ENCODE data around the gene NPDC1.
"Not testable (repeated sequence)": the region's sequence is repeated elsewhere in the genome, so short reads cannot be mapped to it uniquely, and the experiment has no call there.

NPDC1 gene

DNA sequence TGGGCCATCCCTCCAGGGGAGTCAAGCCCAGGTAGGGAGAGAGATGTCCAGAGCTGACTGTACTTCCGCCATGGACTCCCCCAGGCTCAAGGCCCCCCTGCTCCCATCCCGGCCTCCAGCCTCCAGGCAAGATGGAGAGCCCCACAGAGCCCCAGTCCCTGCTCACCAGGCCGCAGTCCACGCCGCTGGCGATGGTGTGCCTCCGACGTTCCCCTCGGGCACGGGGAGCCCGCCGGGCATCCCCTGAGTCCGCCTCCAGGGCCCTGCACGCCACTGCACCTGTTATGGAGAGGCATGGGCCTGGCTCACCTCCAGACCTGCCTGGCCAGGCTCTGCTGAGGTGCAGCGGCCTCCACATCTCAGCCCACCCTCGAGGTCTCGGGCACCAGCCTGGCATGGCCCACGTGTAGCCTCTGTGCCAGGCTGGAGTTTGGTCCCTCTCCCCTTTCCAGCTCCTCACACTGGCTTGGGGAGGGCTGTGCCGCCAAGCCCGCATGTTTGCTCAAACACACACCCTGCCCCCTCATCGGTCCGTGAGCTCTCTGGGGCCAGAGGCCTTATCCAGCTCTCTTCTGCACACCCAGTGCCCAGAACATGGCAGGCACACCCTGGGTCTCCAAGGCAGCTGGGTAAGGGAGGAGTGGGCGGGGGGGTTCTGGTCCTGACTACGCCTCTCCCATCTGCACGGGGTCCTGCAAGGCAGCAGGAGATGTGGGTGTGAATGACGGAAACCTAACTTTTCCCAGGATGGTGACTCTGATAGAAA lies 20.3 kb upstream of the NPDC1 start:
- no peak for TF ChIP-seq ZFX (IDR thresholded peaks at IDR 0.05)
- TF ChIP-seq, protein P1, sequence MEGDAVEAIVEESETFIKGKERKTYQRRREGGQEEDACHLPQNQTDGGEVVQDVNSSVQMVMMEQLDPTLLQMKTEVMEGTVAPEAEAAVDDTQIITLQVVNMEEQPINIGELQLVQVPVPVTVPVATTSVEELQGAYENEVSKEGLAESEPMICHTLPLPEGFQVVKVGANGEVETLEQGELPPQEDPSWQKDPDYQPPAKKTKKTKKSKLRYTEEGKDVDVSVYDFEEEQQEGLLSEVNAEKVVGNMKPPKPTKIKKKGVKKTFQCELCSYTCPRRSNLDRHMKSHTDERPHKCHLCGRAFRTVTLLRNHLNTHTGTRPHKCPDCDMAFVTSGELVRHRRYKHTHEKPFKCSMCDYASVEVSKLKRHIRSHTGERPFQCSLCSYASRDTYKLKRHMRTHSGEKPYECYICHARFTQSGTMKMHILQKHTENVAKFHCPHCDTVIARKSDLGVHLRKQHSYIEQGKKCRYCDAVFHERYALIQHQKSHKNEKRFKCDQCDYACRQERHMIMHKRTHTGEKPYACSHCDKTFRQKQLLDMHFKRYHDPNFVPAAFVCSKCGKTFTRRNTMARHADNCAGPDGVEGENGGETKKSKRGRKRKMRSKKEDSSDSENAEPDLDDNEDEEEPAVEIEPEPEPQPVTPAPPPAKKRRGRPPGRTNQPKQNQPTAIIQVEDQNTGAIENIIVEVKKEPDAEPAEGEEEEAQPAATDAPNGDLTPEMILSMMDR (conservative IDR thresholded peaks at IDR 0.05): no peak
- no peak overlapping the region for H3K27ac ChIP-seq

DNA sequence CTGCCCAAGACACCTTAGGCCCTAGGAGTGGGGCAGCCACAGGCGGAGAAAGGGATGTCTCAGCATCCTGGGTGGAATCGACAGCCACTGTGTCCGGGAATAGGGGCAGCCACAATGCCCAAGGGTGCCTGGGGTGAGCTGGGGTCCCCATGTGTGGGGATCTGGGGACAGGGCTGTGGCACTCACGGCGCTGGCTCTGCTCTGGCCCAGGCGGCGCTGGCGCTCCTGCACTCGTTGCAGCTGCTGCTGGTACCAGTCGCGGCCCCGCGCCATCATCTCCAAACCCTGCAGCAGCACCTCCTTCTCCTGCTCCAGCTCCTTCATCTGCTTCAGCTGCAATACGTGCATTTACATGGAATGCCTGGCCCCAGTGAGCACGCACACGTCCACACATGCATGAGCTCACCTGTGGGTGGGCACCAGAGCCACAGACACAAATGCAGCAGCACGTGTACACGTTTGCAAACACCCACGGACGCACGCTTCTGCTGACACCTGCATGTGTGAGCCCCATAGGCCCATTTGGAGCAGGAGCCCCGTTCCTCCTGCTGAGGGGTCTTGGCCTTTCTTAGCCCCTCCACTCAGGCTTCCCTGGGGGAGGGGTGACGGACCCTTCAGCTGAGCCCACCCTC lies 19.5 kb upstream of the NPDC1 start:
- TF ChIP-seq ZFX (IDR thresholded peaks at IDR 0.05): no peak
- TF ChIP-seq, protein P1 (conservative IDR thresholded peaks at IDR 0.05): no peak
- H3K27ac ChIP-seq: no peak overlapping the region

DNA sequence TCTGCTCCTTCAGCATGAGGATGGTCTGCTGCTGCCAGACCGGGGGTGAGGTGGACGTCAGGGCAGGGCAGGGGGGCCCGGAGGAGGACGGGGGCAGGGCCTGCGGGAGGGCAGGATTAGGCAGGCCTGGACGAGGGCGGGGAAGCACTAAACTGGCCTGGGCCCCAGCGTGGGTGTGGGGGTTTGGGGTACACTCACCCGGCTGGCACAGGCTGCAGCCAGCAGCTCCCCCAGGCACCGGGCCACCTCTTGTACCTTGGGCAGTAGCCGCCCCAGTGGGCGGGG lies 18.8 kb upstream of the NPDC1 start:
- H3K27ac ChIP-seq: no peak overlapping the region
- TF ChIP-seq ZFX (IDR thresholded peaks at IDR 0.05): no peak
- TF ChIP-seq, protein P1 (conservative IDR thresholded peaks at IDR 0.05): no peak

DNA sequence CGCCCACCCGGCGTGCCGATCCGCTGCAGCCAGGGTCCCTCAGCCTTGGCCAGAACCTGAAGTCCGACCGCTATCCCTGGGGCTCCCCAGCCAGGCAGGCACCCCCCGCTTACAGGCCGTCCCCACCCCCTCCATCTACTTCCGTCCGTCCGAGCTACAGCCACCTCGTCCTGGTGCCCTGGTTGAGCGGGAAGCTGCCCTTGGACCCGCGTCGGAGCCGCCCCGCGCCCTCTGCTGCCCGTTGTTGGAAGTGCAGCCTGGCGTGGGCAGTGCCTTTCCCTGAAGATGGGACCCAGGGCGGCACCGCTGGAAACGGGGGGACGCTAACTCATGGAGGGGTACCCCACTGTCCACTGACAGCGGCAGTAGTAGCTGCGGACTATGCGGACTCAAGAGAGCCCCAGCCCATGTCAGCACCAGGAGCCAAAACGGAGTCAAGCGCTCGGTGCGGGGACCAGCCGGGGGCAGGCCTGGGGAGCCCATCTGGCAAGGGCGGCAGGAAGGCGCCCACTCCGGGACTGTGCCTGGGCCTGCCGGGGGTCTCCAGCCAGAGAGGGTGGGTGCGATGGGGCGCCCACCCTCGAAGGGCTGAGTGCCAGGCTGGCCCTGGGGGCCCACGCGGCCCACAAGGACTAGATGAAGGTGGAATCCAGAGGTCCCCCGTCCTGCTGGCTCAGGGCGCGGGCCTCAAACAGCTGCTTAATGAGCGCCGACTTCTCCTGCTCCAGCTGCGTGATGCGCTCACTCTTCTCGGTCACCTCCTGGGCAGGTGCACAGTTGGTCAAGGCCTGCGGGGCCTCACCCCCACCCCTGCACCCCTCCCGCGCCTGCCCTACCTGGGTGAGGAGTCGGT lies 18.3 kb upstream of the NPDC1 start:
- TF ChIP-seq, protein P1 (conservative IDR thresholded peaks at IDR 0.05): peak; percentile 97
- no peak for TF ChIP-seq ZFX (IDR thresholded peaks at IDR 0.05)
- peak overlapping the region; percentile 2; the same call in 1 of the 2 replicates for H3K27ac ChIP-seq

DNA sequence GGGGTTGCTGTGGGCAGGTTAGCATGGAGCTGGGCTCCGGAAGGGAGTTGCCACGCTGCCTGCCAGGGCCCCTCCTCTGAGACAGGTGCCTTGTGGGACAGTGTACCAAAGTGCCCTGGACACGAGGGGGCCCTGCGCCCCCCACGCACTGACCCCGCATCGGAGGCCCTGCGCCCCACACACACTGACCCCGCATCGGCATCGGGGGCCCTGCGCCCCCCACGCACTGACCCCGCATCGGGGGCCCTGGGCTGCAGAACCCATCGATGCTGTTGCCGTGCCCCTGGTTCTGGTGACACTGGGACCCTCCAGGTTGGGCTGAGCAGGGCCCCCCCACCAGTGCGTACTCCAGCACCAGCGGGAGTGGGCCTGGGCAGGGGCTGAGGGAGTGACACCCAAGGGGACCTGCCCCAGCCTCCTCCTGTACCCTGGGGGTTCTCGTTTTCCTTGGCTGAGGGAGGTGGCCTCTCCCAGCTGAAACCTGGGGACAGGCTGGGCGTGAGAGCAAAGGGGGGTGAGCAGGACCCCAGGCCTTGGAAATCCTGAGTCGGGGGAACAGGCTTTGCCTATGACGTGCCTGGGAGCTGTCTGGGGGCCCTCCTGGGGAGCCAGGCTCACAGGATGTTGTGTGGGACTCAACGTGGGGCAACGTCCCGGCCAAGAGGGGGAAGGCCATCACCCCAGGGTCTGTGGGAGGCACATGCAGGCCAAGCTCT lies 17.5 kb upstream of the NPDC1 start:
- no peak for TF ChIP-seq ZFX (IDR thresholded peaks at IDR 0.05)
- TF ChIP-seq, protein P1 (conservative IDR thresholded peaks at IDR 0.05): no peak
- peak overlapping the region; percentile 2; the same call in 1 of the 2 replicates for H3K27ac ChIP-seq

DNA sequence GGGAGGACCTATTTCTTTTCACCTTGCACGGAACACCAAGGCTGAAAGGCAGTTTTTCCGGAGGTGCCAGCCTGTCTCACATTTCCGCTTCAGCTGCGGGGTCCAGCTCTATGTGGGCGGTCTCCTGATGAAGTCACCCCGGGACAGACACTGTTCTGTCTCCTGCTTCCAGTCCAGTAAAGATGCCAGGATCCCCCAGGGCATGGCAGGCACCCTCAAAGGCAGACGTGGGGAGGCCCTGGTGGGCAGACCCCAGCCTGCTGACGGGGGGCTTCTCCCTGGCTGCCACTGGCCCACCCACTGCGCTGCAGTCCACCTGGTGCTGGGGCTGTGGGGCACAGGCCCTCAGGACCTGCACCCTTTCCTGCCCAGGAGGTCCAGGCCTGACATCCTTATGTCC lies 16.8 kb upstream of the NPDC1 start:
- H3K27ac ChIP-seq: not testable (repeated sequence)

DNA sequence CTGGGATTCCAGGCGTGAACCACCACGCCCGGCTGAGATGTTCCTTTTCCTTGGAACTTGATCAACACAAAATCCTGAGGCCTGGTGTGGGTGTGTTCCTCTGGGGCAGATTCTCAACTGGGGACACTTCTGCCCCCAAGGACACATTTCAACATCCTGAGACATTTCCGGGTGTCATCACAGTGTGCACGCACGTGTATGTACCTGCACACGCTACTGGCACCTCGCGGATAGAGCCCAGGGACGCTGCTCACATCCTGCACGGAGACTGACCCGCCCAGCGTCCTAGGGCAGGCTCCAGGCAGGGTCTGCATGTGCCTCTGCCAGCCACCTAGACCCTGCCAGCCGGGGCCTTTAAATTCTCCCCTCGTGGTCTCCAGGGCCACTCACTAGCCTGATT lies 16.4 kb upstream of the NPDC1 start:
- no peak overlapping the region for H3K27ac ChIP-seq
- no peak for TF ChIP-seq ZFX (IDR thresholded peaks at IDR 0.05)
- TF ChIP-seq, protein P1 (conservative IDR thresholded peaks at IDR 0.05): no peak

Measured in C4-2B (cell line).